Measurements from ENCODE around the gene ZNF143. TPM values are rescaled to one million over a fixed set of nuclear protein-coding genes. Genes with fewer than 3 reads are reported as not detected.
A peak's percentile ranks its signal among the peaks of the same experiment; 100 is the strongest.

Gene ZNF143
- total RNA-seq, 1 donor from 2014 or later = 16.6 TPM

GRCh38 chr11:9573775-9574621 is 113.2 kb downstream of the ZNF143 start:
- Mint-ChIP-seq H3K27me3 (ENCODE audit: low read depth) (no peaks in the 10 kb centered on the region), H3K27ac (ENCODE audit: unreplicated experiment) (peak overlapping the region; percentile 88), H3K36me3 (ENCODE audit: low read depth) (no peaks in the 10 kb centered on the region), H3K4me3 (ENCODE audit: unreplicated experiment) (peak overlapping the region; percentile 88), H3K4me1 (ENCODE audit: low read depth) (peaks cover 63% of the 10 kb centered on the region), H3K9me3 (ENCODE audit: low read depth) (no peaks in the 10 kb centered on the region)
- TF ChIP-seq, protein P1, sequence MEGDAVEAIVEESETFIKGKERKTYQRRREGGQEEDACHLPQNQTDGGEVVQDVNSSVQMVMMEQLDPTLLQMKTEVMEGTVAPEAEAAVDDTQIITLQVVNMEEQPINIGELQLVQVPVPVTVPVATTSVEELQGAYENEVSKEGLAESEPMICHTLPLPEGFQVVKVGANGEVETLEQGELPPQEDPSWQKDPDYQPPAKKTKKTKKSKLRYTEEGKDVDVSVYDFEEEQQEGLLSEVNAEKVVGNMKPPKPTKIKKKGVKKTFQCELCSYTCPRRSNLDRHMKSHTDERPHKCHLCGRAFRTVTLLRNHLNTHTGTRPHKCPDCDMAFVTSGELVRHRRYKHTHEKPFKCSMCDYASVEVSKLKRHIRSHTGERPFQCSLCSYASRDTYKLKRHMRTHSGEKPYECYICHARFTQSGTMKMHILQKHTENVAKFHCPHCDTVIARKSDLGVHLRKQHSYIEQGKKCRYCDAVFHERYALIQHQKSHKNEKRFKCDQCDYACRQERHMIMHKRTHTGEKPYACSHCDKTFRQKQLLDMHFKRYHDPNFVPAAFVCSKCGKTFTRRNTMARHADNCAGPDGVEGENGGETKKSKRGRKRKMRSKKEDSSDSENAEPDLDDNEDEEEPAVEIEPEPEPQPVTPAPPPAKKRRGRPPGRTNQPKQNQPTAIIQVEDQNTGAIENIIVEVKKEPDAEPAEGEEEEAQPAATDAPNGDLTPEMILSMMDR (IDR thresholded peaks at IDR 0.05) = no peak
- DNase-seq (ENCODE audit: low spot score) = no peak

GRCh38 chr11:9574622-9575259 is 113.9 kb downstream of the ZNF143 start:
- Mint-ChIP-seq H3K4me3 (ENCODE audit: unreplicated experiment) (peak overlapping the region; percentile 88), H3K36me3 (ENCODE audit: low read depth) (peaks cover 1% of the 10 kb centered on the region), H3K27me3 (ENCODE audit: low read depth) (no peaks in the 10 kb centered on the region), H3K9me3 (ENCODE audit: low read depth) (no peaks in the 10 kb centered on the region), H3K27ac (ENCODE audit: unreplicated experiment) (peak overlapping the region; percentile 82), H3K4me1 (ENCODE audit: low read depth) (peaks cover 61% of the 10 kb centered on the region)
- DNase-seq (ENCODE audit: low spot score) = no peak
- TF ChIP-seq, protein P1 (IDR thresholded peaks at IDR 0.05) = no peak

GRCh38 chr11:9575260-9576240 is 114.7 kb downstream of the ZNF143 start:
- Mint-ChIP-seq H3K36me3 (ENCODE audit: low read depth) (peaks cover 1% of the 10 kb centered on the region), H3K27me3 (ENCODE audit: low read depth) (no peaks in the 10 kb centered on the region), H3K4me3 (ENCODE audit: unreplicated experiment) (peak overlapping the region; percentile 88), H3K27ac (ENCODE audit: unreplicated experiment) (peak overlapping the region; percentile 82), H3K4me1 (ENCODE audit: low read depth) (peaks cover 56% of the 10 kb centered on the region), H3K9me3 (ENCODE audit: low read depth) (no peaks in the 10 kb centered on the region)
- TF ChIP-seq, protein P1 (IDR thresholded peaks at IDR 0.05) = no peak
- DNase-seq (ENCODE audit: low spot score) = no peak

GRCh38 chr11:9576701-9577381 is 116.0 kb downstream of the ZNF143 start:
- H3K27ac Mint-ChIP-seq (ENCODE audit: unreplicated experiment) = peak overlapping the region; percentile 82
- DNase-seq (ENCODE audit: low spot score) = no peak
- TF ChIP-seq, protein P1 (IDR thresholded peaks at IDR 0.05) = no peak
- peaks cover 51% of the 10 kb centered on the region for H3K4me1 Mint-ChIP-seq (ENCODE audit: low read depth)
- peaks cover 10% of the 10 kb centered on the region for H3K36me3 Mint-ChIP-seq (ENCODE audit: low read depth)
- H3K9me3 Mint-ChIP-seq (ENCODE audit: low read depth) = no peaks in the 10 kb centered on the region
- no peaks in the 10 kb centered on the region for H3K27me3 Mint-ChIP-seq (ENCODE audit: low read depth)
- peak overlapping the region; percentile 88 for H3K4me3 Mint-ChIP-seq (ENCODE audit: unreplicated experiment)

All from chondrocyte (in vitro differentiated cells).